GM12801 (cell line): Measurements from ENCODE around the gene KMT2D.

Experiments used
- CTCF ChIP-seq: IDR thresholded peaks from one replicate; pipeline ENCODE4 v1.5.1; 2011; ENCODE audit warnings: control low read depth; ENCODE audit not compliant: insufficient read length; ENCODE audit errors: extremely low read depth

The KMT2D gene

GRCh38 chr12:49098035-49098451 is 37.4 kb upstream of the KMT2D start:
- peak; percentile 42 for TF ChIP-seq CTCF

DNA sequence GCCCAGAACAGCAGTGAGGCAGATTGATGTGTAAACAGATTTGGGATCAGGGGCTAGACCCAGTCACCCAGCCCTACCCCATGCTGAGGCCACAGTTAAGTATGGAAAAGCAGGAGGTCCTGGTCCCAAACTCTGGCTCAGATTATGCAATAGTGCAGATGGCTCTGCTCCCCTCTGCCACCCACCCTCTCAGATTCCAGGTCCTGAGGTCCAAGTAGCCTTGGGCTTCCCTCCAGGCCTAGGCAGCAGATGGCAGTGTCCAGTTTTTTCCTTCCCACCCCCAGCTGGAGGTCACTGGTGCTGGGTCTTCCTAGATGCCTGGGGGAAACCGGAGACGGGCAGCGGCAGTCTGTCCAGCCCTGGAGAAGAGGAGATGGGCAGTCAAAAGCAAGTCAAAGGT is 36.8 kb upstream of the KMT2D start:
- TF ChIP-seq CTCF = no peak

DNA sequence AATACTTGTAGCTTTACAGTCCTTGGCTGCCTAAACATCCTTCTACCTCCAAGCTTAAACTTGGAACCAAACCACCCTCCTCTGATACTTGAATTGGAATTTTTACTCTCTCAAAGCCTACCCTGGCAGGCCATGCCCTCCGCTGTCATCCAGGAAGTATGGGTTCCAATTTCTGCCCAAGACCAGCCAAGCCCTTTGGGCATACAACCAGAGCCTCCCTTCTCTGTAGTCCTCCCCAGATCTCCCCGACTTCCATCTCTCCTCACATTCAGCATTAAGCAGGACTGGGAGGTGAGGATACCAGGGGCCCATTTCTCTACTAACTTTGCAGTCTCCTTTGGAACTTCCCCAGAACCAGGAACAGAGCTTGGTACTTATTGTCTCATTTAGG is 34.4 kb upstream of the KMT2D start:
- TF ChIP-seq CTCF = no peak

DNA sequence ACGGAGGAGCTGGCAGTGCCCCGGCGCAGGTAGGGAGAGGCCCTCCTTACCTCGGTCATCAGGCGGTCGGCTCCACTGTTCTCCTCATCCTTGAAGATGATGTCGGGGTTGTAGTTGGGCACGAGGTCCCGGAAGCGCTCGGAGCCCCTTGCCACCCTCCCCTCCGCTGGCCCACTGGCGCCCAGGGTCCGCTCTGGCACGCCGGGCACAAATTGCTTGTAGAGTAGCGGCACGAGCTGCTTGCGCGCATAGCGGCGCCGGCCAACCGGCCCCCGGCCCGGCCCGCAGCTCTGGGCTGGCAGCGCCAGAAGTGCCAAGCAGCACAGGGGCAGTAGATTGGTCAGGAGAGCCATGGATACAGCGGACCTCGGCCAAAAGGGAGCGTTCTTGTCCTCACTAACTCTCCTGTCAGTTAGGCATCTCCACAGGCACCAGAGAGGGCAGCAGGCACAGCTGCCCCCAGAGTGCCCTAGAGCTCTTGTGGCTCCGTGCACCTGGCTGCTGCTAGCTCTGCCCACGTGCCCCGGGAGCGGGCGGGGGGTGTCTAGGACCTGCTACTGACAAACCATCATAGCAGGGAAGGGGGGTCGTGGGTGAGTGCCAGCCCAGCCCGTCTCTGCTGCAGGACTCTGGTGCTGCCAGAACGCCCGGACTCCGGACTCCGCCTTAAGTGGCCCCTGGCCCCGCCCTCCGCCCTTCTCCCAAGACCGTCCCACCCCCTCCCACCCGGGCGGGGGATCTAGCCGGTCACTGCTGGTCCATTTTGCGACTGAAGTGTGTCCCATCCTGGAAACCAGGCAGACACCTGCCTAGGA is 33.8 kb upstream of the KMT2D start, which contains the start of gene DHH:
TSS of gene DHH (minus strand) at position 642 of the 815 bp plus-strand sequence. CDS start at position 353, 289 bp downstream.
- no peak for TF ChIP-seq CTCF

GRCh38 chr12:49093792-49094159 is 33.2 kb upstream of the KMT2D start:
- TF ChIP-seq CTCF = no peak

DNA sequence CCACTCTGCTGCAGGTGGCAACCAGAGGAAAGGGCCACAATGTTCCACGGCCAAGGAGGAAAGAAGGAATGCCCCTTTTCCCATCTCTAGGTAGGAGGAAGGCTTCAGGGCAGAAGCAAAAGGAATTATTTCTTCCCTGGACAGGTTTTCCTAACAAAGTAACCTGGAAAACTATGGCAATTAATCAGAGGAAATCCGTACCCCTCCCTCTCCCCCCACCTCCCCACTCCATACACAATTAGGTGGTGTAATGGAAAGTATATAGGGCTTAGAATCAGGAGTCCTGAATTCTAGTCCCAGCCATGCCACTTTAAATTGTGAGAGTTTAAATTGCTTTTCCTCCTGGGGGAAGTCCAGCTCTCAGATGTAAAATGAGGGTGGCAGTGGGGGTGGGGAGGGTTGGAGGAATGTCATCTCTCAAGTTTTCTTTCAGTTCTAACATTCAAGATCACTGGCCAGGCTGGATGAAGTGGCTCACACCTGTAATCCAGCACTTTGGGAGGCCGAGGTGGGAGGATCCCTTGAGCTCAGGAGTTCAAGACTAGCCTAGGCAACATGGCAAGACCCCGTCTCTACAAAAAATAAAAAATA is 32.3 kb upstream of the KMT2D start:
- no peak for TF ChIP-seq CTCF

DNA sequence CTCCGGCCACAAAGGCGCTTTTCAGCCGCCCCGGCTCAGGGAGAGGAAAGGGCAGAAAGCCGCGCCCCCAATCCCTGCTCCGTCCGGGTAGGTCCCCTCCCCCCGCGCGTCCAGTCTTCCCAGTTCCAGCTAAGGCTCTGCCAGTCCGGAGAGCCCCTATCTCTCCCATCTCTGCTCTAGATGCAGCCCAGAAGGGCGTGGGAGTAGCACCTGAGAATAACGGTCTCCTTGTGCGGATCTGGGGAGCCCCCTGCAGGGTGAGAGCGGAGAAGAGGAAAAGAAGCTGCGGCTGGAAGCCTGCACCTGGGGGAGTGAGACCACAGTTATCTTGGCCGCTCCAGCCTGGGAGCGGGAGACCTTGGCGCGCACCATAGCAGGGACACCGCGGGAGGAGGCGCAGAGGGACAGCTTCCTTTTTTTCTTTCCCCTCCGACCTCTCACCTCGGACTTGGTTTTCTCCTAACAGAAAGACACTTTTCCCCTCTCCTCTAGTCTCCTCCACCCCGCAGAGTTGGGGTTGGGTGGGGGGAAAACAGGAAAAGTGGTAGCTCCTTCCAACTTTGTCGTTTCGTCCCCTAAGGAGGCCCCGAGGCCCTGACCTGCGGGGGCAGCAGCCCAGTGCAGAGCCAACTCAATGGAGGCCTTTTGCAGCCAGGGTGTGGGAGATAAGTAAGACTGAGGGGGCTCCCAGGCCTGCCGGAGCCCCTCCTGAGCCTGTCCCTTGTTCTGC is 31.7 kb upstream of the KMT2D start:
- no peak for TF ChIP-seq CTCF
